ENCODE results near the gene DNAJB13.

DNAJB13 gene

GRCh38 chr11:73956876-73957653 is 6.2 kb downstream of the DNAJB13 start:
- DNase-seq, result no peak

DNA sequence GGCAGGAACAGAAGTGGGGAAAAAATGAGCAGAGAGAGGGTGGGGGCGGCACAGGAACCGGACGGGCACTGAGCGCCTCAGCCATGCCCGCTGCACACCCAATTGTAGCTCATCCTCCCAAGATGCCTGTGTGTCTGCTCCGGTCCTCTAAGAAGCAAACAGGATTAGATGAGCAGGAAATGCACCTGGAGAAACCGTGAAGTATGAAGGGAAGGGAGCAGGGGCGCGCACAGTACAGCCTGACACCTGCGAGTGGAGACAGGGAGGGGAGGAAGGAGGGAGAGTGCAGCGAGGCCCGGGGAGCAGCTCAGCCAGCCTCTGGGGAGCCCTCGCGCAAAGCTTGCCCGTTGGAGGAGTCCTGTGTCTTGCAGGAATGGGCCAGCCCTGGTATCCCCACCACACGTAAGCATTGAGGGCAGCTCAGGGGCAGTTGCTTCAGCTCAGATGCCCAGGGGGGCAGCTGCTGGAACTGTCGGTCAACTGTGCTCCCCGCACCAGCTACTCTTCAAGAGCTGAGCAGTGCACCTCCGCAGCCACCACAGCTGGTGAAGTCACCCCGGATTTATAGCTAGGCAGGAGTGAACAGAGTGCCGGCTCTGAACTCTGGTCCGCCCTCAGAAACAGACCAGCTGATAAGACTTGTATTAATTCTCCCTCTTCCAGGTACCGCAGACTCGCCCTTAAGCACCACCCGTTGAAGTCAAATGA is 7.0 kb downstream of the DNAJB13 start:
- DNase-seq, result no peak

GRCh38 chr11:73958521-73959141 is 7.8 kb downstream of the DNAJB13 start:
- DNase-seq, result no peak

- no peak for DNase-seq
These were observed 10.5 kb downstream of the DNAJB13 start for GRCh38 chr11:73961321-73961720.

GRCh38 chr11:73962101-73962705 is 11.4 kb downstream of the DNAJB13 start:
- no peak for DNase-seq

DNA sequence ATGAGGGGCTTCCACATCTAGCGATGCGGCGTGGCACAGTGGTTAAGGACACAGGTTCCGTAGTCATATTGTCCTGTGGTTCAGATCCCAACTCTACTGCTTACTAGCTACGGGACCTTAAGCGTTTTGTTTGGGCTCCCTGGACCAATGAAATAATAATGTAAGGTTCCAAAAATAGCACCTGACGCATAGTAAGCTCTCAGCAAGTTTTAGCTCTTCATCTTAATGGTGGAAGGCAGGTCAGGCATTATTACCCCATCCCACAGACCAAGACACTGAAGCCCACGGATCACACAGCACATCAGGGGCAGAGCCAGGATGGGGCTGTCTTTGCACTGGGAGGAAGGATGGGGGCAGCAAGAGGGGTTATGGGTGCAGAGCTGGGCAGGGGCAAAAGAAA is 13.0 kb downstream of the DNAJB13 start:
- no peak for DNase-seq

DNA sequence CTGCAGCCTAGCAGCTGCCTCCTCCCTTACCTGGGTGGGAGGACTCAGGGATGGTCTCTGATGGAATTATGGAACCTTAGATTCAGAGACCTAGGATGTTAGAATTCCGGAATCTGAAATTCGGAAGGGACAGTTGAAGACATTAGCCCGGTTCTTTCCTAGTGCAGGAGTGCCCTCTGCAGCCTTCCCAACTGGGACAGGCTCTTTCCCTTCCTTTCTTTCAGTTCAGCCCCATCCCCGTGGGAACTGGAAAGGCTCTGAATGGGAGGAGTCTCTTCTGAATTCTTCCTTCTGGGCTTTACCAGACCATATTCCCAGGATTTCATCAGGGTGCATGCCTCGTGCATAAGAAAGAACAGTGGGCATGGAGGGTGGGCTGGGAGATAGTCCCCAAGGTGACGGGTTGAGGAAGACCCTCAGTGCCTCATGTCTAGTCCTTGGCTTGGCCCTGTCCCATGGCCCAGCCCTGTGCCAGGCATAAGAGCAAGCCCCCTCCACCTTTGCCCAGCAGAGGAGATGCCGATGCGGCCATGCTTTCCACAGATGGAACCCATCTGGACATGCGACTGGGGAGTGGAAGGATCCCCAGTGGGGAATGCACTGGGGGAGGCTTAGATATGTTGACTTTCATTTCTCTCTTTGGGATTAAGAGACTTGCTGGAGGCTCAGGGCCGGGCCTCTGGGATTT is 14.4 kb downstream of the DNAJB13 start:
- no peak for DNase-seq

GRCh38 chr11:73965764-73966121 is 14.9 kb downstream of the DNAJB13 start:
- no peak for DNase-seq

DNA sequence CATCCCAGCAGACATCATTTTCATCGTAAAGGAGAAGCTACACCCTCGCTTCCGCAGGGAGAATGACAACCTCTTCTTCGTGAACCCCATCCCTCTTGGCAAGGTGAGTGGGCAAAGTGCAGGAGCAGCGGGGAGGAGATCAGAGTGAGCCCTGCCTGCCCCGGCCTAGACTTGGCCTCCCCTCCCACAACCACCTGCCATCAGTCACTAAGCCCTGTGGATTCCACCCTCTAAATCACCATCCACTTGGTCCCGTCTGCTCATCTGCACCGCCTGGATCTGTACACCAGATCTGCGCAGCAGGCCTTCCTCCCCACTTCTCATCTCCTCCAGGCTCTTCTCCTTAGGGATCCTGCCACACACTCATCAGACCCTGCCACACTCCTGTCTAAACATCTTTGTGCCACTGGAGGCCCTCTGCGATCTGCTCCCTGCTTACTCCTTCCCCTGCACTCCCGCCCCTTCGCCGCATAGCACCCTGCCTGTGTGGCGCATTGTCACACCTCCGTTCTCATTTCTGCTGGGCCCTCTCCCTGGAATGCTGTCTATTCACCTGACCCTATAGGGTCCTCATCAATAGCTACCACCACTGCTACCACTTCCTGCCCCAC is 17.6 kb downstream of the DNAJB13 start:
- DNase-seq, result no peak

- no peak for DNase-seq
These were observed 18.3 kb downstream of the DNAJB13 start for GRCh38 chr11:73969091-73969490.

DNA sequence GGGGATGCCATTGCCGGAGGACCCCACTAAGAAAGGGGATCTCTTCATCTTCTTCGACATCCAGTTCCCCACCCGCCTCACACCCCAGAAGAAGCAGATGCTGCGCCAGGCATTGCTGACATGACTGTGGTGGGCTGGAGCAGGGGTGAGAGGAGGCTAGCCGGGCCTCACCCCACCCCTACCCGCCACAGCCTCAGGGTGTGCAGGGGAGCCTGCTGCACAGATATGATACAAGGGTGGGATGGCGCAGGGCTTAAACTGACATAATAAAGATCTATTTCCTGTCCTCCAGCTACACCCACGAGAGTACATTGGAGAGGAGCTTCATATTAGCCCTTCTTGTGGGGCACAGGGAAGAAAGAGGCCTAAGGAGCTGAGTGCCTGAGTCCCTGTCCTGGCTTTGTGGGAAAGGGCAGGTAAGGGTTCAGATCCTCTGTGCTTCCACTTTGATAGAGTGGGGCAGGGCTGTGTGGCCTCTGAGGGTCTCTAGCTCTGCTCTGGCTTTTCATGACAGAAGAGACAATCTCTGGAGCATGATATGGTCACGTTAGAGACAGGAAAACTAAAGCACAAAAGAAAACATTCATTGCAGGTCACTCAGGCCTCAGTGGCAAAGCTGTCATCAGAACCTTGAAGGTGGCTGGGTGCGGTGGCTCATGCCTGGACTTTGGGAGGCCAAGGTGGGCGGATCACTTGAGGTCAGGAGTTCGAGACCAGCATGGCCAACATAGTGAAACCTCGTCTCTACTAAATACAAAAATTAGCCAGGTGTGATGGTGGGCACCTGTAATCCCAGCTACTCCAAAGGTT is 19.4 kb downstream of the DNAJB13 start:
- no peak for DNase-seq

DNA sequence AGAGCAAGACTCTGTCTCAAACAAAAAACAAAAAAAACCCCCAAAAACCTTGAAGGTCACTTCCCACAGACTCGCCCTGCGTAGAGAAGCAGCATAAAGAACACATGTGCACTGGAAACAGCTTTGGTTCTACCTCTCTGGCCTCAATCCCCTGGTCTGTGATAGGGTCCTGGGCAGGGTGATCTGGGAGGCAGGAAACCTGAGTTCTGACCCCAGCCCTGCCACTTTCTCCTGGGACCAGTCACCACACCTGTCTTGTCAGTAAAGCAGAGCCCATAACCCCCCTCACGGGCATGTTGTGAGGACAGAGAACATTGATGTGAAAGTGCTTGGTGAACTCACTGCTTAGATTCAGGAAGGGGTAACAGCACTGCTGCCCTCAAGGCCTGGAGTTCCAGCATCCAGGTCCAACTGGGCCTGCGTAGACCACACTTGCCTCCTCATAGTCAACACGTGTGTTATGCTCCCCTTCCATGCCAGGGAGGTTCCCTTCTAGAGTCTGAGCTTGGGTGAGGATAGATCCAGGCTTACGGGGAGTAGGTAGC is 20.4 kb downstream of the DNAJB13 start:
- no peak for DNase-seq

- DNase-seq, result no peak
These were observed 21.4 kb downstream of the DNAJB13 start for GRCh38 chr11:73972187-73972586.

DNA sequence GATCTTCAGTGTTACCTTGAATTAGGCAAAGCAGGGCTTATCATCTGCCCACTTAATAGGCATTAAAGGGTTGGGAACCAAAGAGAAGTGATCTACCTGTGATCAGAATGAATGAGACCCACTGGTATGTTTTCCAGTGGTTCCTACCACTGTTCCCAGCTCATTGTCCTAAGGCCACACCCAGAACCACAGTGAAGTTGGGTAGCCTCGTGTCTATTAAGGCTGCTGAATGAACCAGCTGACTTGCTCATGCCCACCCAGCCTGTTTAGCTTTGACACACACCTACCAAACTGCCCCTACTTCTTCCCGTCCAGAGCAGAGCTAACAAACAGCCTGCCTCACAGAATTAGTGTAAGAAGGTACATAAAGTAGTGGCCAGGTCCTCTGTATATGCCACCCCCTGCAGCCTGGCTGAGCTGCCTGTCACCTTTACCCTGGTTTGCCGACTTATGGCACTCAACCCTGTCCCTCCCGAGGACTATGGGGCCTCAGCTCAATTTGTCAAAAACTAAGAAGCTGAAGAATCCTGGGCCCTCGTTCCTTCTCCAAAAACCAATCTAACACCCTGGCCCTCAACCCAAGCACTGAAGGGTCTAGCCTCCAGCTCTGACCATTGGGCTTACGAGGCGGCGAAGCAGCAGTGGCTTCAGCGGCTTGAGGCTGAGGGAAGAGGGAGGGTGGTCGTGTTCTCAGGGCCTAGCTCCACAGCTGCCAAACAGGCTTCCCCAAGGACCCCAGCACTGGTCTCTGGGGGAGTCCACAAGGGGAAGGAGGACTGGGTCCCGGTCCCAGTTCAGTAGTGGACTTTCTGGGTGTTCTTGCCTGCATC is 22.0 kb downstream of the DNAJB13 start:
- DNase-seq, result no peak

DNA sequence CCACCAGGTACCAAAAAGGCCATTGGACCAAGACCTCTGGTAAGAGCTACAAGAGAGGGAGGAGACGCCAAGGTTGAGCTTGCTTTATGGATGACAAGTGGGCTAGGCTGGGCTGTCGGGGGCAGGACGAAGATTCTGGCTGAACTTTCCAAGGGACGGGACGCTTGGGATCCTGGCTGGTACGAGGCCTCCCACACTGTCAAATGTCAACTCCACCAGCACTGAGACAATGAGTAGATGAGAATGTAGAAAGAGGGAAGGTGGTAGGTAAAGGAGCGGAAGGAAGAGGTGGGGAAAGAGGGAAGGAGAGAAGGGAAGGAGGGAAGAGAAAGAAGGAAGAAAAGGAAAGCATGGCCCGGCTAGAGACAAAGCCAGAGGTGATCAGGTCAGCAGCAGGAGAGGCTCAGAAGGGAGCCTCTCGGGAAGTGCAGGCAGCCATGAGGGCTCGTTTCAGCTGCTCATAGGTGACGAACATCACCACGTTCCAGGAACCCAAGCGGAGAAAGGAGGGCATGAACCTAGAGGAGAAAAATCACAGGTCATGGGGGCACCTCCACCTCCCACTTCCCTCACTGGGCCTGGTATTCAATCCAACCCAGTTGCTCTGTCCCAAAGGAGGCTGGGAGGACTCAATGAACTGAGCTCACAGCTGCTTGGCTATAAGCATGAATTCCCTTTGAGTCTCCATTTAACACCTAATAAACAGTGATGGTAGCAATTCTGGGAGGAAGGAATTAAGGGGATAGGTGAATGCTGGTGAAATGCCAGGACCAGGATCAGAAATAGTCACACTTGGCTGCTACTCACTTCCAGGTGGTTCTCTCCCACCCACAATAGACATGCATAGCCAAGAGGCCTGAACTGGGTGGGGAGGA is 24.0 kb downstream of the DNAJB13 start:
- no peak for DNase-seq

DNA sequence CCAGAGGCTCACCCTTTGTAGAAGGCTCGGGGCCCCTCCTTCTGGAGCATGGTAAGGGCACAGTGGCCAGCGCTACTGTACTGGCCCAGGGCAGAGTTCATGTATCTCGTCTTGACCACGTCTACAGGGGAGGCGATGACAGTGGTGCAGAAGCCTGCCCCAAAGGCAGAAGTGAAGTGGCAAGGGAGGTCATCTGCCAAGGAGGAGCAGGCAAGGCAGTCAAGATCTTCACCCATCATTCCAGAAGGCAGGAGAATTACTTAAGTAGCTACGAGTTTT is 24.6 kb downstream of the DNAJB13 start:
- no peak for DNase-seq

DNA sequence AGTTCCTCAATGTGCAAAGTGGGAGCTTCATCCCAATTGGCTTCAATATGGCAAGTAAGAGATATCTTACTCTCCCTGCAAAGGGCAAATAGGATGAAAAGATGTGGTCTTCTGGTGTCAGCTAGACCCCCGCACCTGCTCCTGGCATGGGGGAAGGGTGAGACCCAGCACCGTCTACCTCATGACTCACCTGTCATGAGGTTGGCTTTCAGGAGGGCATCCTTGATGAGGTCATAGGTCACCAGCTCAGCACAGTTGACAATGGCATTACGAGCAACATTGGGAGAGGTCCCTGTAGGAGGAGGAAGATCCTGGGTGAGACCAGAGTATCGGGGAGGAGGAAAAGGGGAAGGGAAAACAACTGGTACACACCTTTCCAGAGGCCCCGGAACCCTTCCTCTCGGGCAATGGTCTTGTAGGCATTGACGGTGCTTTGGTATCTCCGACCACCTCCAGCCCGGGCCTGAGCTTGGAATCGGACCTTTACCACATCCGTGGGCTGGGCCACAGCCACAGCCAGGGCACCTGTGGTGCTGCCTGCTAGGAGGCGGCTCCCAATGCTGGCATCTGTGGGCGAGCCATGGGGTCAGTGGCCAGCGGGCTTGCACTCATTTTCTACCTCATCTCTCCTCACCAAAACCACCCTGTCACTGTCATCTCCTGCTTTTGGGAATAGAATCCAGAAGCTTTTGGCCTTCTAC is 25.8 kb downstream of the DNAJB13 start:
- DNase-seq, result no peak

- no peak for DNase-seq
These were observed 27.2 kb downstream of the DNAJB13 start for GRCh38 chr11:73977856-73978519.
